ENCODE data around the gene ZDHHC11B.
"Not testable (repeated sequence)": the region's sequence is repeated elsewhere in the genome, so short reads cannot be mapped to it uniquely, and the experiment has no call there.

ZDHHC11B gene

GRCh38 chr5:714215-715118, 70.1 kb downstream of the ZDHHC11B start:
- DNase-seq: not testable (repeated sequence)

GRCh38 chr5:713686-714085, 70.8 kb downstream of the ZDHHC11B start:
- DNase-seq: not testable (repeated sequence)

GRCh38 chr5:708848-709517, 75.5 kb downstream of the ZDHHC11B start:
- not testable (repeated sequence) for DNase-seq

- not testable (repeated sequence) for DNase-seq
These were observed 76.2 kb downstream of the ZDHHC11B start for GRCh38 chr5:708374-708773.

- DNase-seq: not testable (repeated sequence)
These were observed 78.4 kb downstream of the ZDHHC11B start for GRCh38 chr5:706127-706526.

- DNase-seq: not testable (repeated sequence)
These were observed 87.5 kb downstream of the ZDHHC11B start for GRCh38 chr5:696753-697702.

GRCh38 chr5:696191-696590, 88.3 kb downstream of the ZDHHC11B start:
- DNase-seq: not testable (repeated sequence)

GRCh38 chr5:695475-695874, 89.1 kb downstream of the ZDHHC11B start:
- DNase-seq: not testable (repeated sequence)

GRCh38 chr5:694042-694431, 90.5 kb downstream of the ZDHHC11B start:
- not testable (repeated sequence) for DNase-seq

- DNase-seq: not testable (repeated sequence)
These were observed 91.1 kb downstream of the ZDHHC11B start, which contains the start of gene TPPP for GRCh38 chr5:693271-694041. TSS of gene TPPP (minus strand) at chr5:693352. CDS start at chr5:678060, 15,292 bp downstream.

GRCh38 chr5:692529-693041, 91.9 kb downstream of the ZDHHC11B start:
- DNase-seq: not testable (repeated sequence)

- DNase-seq: no peak
These were observed 92.6 kb downstream of the ZDHHC11B start for GRCh38 chr5:691817-692528.

- not testable (repeated sequence) for DNase-seq
These were observed 93.5 kb downstream of the ZDHHC11B start for GRCh38 chr5:691049-691448.

- not testable (repeated sequence) for DNase-seq
These were observed 94.2 kb downstream of the ZDHHC11B start for GRCh38 chr5:690293-690692.

- not testable (repeated sequence) for DNase-seq
These were observed 96.0 kb downstream of the ZDHHC11B start for GRCh38 chr5:688348-689010.

- DNase-seq: not testable (repeated sequence)
These were observed 97.6 kb downstream of the ZDHHC11B start for GRCh38 chr5:686936-687335.

- DNase-seq: not testable (repeated sequence)
These were observed 98.4 kb downstream of the ZDHHC11B start for GRCh38 chr5:686172-686523.

GRCh38 chr5:685262-686171, 99.0 kb downstream of the ZDHHC11B start:
- DNase-seq: no peak

GRCh38 chr5:684751-685216, 99.7 kb downstream of the ZDHHC11B start:
- DNase-seq: no peak

Data from cerebellar nuclear complex (tissue), 1 donor.